Anterior cingulate cortex (tissue), 58 donors: ENCODE measurements around the gene RELT.

Experiments used
- DNase-seq, 58 donors: peaks; one replicate each; lab custom pipeline; 2025; lab: John Stamatoyannopoulos, UW

The RELT gene

GRCh38 chr11:73388265-73389133, 12.3 kb downstream of the RELT start:
- no peak for DNase-seq

GRCh38 chr11:73389134-73389525, 12.9 kb downstream of the RELT start:
- no peak for DNase-seq

- no peak for DNase-seq
These were observed 13.7 kb downstream of the RELT start for GRCh38 chr11:73389916-73390315.

DNA sequence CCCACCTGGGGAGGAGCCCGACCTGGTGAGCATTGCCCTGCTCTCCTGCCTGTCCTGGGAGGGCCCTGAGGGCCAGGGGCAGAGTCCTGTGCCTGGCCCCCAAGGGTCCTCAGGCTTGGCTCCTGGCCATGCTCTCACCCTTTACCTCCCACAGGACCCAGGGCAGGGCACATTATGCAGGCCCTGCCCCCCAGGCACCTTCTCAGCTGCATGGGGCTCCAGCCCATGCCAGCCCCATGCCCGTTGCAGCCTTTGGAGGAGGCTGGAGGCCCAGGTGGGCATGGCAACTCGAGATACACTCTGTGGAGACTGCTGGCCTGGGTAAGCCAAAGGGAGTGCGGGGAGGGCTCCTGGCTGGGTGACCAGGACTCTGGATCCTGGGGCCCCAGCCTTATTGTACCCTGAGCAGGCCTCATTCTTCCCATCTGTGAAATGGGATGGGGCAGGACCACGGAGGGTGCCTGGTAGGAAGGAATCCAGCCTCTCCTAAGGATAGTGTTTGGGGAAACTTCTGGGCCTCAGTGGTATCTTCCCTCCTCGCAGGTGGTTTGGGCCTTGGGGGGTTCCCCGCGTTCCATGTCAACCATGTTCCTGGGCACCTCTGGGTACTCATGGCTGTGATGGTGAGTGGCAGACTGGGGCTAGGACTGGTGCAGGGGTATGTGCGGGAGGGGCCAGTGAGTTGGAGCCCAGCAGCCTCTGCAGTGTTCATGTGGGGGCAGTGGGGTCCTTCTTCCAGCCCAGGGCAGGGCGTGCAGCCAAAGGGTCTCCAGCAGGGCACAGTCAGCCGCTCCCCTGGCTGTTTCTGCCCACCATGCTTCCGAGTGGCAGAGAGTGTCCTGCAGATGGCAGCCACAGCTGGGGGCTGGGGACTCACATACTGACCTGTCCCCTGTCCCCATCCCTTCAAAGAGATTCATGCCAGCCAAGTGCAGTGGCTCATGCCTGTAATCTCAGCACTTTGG, 14.7 kb downstream of the RELT start:
- DNase-seq, result no peak

DNA sequence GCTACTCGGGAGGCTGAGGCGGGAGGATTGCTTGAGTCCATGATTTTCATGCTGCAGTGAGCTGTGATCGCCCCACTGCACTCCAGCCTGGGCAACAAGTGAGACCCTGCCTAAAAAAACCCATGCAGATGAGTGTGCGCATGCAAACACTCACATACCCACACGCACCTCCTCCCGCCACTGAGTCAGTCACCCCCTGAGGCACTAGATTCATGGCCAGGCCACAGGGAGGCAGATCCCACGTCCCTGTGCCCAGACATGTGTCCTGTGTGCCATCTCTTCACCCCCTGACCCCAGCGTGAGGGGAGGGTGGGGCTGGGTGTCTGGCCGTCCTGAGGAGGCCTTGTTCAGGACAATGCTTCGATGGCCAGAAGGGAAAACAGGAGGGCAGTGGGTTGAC, 15.5 kb downstream of the RELT start:
- DNase-seq, result no peak

- DNase-seq, result no peak
These were observed 16.2 kb downstream of the RELT start for GRCh38 chr11:73392108-73393010.

DNA sequence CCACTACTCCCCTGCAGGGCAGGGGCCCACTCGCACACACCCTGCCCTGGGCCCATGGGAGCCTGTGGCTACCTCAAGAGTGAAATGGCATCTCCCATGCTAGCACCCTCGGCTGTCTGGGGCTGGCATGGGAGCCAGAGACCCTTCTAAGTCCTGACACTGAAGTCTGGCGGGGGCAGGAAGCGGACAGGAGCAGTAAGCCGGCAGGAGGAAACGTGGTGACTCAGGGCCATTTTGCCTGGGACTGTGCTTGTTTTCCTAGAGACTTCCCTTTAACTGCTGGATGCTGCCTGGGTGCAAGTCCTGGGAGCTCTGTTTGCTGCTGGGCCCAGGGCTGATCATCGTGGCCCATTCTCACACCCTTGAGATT, 16.8 kb downstream of the RELT start:
- no peak for DNase-seq

DNA sequence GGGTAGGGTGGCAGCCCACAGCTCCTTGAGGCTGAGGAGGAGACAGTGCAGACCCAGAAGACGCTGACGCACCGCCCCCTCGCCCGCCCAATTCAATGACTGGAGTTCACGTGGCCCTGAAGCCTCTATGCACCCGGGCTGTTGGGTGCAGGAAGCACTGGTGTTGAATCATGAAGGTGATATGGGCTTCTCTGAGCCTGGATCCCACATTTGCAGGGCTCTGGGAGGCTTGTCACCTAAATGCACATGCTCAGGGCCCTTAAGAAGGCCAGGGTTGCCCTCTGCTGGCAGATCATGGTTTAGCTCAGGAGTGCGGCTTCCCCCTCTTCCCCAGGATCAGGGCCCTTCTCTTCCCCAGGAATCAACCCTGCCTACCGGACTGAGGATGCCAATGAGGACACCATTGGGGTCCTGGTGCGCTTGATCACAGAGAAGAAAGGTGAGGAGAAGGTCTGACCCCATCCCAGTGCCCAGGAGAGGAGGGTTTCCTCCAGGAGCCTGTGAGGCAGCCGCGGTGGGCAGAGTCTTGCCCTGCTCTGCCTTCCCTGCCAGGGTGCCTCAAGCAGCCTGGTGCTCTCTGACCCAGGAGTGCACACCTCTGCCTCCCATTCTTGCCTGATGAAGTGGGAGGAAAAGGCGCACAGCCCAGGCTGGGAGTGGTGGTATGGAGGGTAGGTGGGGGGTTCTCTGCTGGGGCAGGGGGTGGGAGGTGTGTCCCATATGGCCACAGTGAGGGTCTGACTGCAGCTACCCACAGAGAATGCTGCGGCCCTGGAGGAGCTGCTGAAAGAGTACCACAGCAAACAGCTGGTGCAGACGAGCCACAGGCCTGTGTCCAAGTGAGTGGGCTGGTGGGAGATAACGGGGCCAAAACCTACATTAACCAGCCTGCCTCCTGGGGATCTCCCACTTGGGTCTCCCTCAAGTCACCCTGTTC, 17.5 kb downstream of the RELT start:
- peak in 47 of 58 donors; percentile 19 to 76 (median 51) for DNase-seq

DNA sequence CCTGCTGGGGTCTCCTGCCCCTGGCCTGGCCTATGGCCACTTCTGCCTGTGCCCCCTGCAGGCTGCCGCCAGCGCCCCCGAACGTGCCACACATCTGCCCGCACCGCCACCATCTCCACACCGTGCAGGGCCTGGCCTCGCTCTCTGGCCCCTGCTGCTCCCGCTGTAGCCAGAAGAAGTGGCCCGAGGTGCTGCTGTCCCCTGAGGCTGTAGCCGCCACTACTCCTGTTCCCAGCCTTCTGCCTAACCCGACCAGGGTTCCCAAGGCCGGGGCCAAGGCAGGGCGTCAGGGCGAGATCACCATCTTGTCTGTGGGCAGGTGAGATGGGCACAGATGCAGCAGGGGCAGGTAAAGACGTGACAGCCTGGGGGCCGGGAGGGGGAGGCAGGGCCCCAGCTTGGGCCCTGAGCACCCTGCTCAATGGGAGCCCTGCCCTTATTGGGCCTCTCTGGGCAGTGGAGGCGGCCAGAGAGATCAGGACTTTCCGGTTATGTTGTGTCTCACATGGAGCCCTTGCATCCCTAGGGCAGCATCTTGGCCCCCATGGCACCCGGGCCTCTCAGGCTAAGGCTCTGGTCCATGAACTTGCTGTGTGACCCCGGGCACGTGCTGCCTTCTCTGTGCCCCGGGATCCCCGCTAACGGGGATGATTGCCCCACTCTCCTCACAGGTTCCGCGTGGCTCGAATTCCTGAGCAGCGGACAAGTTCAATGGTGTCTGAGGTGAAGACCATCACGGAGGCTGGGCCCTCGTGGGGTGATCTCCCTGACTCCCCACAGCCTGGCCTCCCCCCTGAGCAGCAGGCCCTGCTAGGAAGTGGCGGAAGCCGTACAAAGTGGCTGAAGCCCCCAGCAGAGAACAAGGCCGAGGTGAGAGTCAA, 18.5 kb downstream of the RELT start:
- DNase-seq, result no peak

GRCh38 chr11:73395297-73396208, 19.4 kb downstream of the RELT start:
- DNase-seq, result no peak

GRCh38 chr11:73396251-73396930, 20.2 kb downstream of the RELT start:
- DNase-seq, result no peak

DNA sequence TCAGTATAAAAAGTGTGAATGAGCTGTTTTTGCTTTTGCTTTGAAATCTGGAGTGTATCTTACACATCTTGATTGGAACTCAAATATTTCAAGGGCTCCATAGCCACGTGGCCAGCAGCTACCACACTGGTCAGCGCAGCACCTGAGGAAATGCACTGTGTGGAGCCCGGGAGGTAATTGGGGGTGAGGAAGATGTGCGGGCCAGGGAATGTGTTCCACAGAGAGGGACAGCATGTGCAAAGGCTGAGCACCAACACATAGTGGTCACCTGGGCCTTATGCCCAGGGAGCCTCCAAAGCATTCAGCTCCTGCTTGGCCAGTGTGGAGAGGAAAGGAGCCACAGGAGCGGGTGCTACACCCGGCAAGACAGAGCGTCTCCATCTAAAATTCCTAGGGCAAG, 20.8 kb downstream of the RELT start:
- DNase-seq, result no peak

DNA sequence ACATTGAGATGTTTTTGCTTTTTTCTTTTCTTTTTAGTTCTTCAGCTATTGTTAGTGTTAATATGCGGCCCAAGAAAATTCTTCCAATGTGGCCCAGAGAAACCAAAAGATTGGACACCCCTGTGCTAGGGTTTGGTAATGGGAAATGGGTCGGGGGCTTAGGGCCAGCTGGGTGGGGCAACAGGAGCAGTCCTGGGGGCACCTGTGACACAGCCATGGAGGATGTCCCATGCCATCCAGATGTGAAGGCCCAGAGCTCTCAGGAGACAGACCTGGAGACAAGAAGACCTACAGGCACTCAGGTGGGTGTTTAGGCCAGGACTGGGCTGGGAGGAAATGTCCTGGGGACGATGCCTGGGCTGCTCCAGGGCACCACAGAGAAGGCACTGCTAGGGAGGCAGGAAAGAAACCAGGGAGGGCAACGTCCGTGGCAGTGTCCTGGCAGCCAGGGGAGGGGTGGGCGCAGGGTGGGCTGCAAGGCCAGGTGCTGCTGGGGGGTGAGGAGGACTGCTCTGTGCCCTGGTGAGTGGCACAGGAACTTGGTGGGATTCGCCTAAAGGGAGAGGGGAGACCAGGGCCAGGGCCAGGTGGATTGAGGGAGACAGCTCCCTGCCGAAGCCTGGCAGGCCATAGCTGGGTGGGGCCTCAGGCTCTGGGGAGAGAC, 21.4 kb downstream of the RELT start:
- DNase-seq, result no peak

- DNase-seq, result no peak
These were observed 21.9 kb downstream of the RELT start for GRCh38 chr11:73398132-73398526.

DNA sequence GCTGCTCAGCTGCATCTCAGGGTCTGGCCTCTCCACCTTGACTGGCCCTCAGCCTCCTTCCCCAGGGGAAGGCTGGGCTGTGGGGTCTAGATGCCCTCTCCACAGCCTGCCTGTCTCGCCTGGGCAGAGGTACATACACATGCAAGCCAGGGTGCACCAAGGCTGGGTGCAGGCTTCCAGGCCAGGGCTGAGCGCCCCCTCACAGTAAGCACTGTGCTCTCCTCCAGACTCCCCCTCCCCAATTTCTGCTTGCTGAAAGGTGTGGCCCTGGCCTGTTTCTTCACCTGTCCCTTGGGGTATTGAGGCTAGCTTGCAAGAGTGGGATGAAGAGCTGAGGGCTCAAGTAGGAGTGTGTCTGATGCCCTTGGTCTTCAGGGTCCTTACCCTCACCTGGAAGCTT, 22.5 kb downstream of the RELT start:
- no peak for DNase-seq

DNA sequence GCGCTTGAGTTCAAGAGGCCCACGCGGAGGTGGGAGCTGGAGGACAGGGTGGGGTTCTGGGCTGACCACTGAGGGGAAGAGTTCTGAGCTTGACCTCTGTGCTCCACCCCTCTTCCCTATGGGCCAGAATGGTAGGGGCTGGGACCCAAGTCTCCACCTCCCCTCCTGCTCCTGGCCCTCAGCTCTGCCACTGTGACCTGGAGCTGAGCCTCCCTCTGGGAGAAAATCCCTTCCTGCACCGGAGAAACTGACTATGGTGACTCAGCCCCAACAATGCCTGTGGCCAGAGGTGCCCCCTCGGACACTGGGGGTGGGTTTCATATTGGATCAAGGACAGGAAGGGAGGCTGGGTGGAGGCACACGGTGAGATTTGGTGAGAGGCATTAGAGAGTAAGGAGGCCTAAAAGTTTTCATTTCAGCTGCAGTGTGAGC, 23.0 kb downstream of the RELT start:
- no peak for DNase-seq
